HCT116 (cell line): Measurements from ENCODE around the gene THSD7A. TPM values are rescaled to one million over a fixed set of nuclear protein-coding genes. Genes with fewer than 3 reads are reported as not detected.

Experiments
- ATAC-seq: fragments of 200-7000 bp; cut with Tn5 transposase; 2 replicates; pipeline ENCODE4 v1.9.1; 2020; ENCODE audit warnings: mild to moderate bottlenecking, moderate library complexity
- BruUV-seq: library from RNA; stranded (reverse); fragments of 400-500 nt; replicated peaks from 2 replicates; lab custom pipeline; 2021; lab: Mats Ljungman, UMichigan
- CTCF ChIA-PET: fragments of 300-600 bp; sonication (Branson Sonifier 250); formaldehyde crosslinking; loops from one replicate; lab custom pipeline; 2021; ENCODE audit warnings: antibody characterized with exemption; lab: Charles Lee
- POLR2A ChIA-PET: fragments of 300-600, 350-600 bp; sonication (Branson Sonifier 250); formaldehyde crosslinking; loops from one replicate; lab custom pipeline; 2021; ENCODE audit warnings: antibody characterized with exemption; lab: Charles Lee
- RAD21 ChIA-PET, 2 experiments: fragments of 300-600 bp; sonication (Branson Sonifier 250); formaldehyde crosslinking; loops; one replicate each; lab custom pipeline; 2023; ENCODE audit warnings: low total read pairs in 2 of 2; ENCODE audit not compliant: uncharacterized antibody in 2 of 2, unreplicated experiment in 2 of 2, low non-redundant PET in 1 of 2; lab: Charles Lee
- DNase-seq: peaks from one replicate; pipeline ENCODE4 v3.0.0-alpha.2; 2010; ENCODE audit warnings: low read depth, low spot score
- H2AFZ ChIP-seq: fragments of 200-600 bp; shearing (Covaris generic), sonication (generic); 2 replicates; pipeline ENCODE4 v1.6.1; 2017; ENCODE audit warnings: low read depth, mixed run types, mixed read lengths, antibody characterized with exemption, low read length; ENCODE audit not compliant: poor library complexity, severe bottlenecking
- H3K27ac ChIP-seq: 2 replicates; pipeline ENCODE4 v1.5.1; 2012; ENCODE audit warnings: low read depth, low read length
- H3K27me3 ChIP-seq: fragments of 200-600 bp; sonication (generic); 2 replicates; pipeline ENCODE4 v1.6.1; 2016; ENCODE audit warnings: mixed run types, low read length, mixed read lengths; ENCODE audit not compliant: insufficient read depth
- H3K36me3 ChIP-seq, 2 experiments: fragments of 200-500 bp in 1 of 2; fragments of 200-600 bp in 1 of 2; sonication (Bioruptor generic) in 1 of 2; sonication (generic) in 1 of 2; 2 replicates each; pipeline versions ENCODE4 v1.5.1 to v1.6.1; 2014 to 2016; ENCODE audit warnings: low read length in 2 of 2, inconsistent platforms in 1 of 2, mixed read lengths in 1 of 2, mixed run types in 1 of 2; ENCODE audit not compliant: insufficient read depth in 2 of 2, control insufficient read depth in 1 of 2
- H3K4me1 ChIP-seq, 2 experiments: fragments of 200-600 bp in 1 of 2; sonication (generic) in 1 of 2; 2 replicates each; pipeline versions ENCODE4 v1.5.1 to v1.6.1; 2012 to 2017; ENCODE audit warnings: low read length in 2 of 2, inconsistent platforms in 1 of 2, mild to moderate bottlenecking in 1 of 2, mixed read lengths in 1 of 2, mixed run types in 1 of 2, moderate library complexity in 1 of 2; ENCODE audit not compliant: insufficient read depth in 2 of 2, control insufficient read depth in 1 of 2
- H3K4me2 ChIP-seq: fragments of 200-600 bp; sonication (generic); 2 replicates; pipeline ENCODE4 v1.6.1; 2017; ENCODE audit warnings: mixed run types, low read length, mixed read lengths
- H3K4me3 ChIP-seq, 2 experiments: fragments of 200-600 bp in 1 of 2; sonication (generic) in 1 of 2; replicated peaks in 1 of 2; 2 replicates each; pipeline ENCODE4 v1.5.1; 2011 to 2016; ENCODE audit warnings: low read length in 2 of 2, control low read depth in 1 of 2, low read depth in 1 of 2, mild to moderate bottlenecking in 1 of 2, mixed read lengths in 1 of 2, mixed run types in 1 of 2
- H3K79me2 ChIP-seq: fragments of 200-600 bp; sonication (generic); 2 replicates; pipeline ENCODE4 v1.6.1; 2017; ENCODE audit warnings: mild to moderate bottlenecking, mixed run types, low read length, moderate library complexity, mixed read lengths; ENCODE audit not compliant: insufficient read depth
- H3K9ac ChIP-seq: fragments of 200-600 bp; sonication (generic); 2 replicates; pipeline ENCODE4 v1.6.1; 2016; ENCODE audit warnings: low read length, mixed read lengths
- H3K9me2 ChIP-seq: fragments of 200-600 bp; sonication (generic), shearing (Covaris generic); 2 replicates; pipeline ENCODE4 v1.6.1; 2017; ENCODE audit warnings: mixed run types, mild to moderate bottlenecking, moderate library complexity; ENCODE audit not compliant: insufficient read depth
- H3K9me3 ChIP-seq, 2 experiments: fragments of 200-500 bp in 1 of 2; fragments of 200-600 bp in 1 of 2; sonication (Bioruptor generic) in 1 of 2; sonication (generic) in 1 of 2; 2 replicates each; pipeline ENCODE4 v1.6.1; 2014 to 2017; ENCODE audit warnings: low read length in 2 of 2, mixed read lengths in 2 of 2, inconsistent platforms in 1 of 2, low read depth in 1 of 2, mild to moderate bottlenecking in 1 of 2, mixed run types in 1 of 2, moderate library complexity in 1 of 2; ENCODE audit not compliant: control insufficient read depth in 1 of 2, insufficient read depth in 1 of 2
- H4K20me1 ChIP-seq: fragments of 200-600 bp; sonication (generic), shearing (Covaris generic); 2 replicates; pipeline ENCODE4 v1.6.1; 2017; ENCODE audit warnings: mixed run types, mild to moderate bottlenecking, moderate library complexity; ENCODE audit not compliant: insufficient read depth
- ATF3 ChIP-seq: IDR thresholded peaks from 2 replicates; pipeline ENCODE4 v1.6.1; 2012
- CTCF ChIP-seq, 3 experiments: fragments of 200-600 bp in 1 of 3; sonication (generic) in 1 of 3; IDR thresholded peaks in 2 of 3; conservative IDR thresholded peaks in 1 of 3; 2 replicates each; pipeline ENCODE4 v1.5.1; 2012 to 2017; ENCODE audit warnings: low read depth in 2 of 3, low read length in 2 of 3, antibody characterized with exemption in 1 of 3, borderline replicate concordance in 1 of 3, control low read depth in 1 of 3, mild to moderate bottlenecking in 1 of 3, mixed read lengths in 1 of 3, mixed run types in 1 of 3, moderate library complexity in 1 of 3; ENCODE audit not compliant: insufficient read depth in 1 of 3
- EGR1 ChIP-seq: IDR thresholded peaks from 2 replicates; pipeline ENCODE4 v1.6.1; 2012; ENCODE audit warnings: low read depth
- ELF1 ChIP-seq: IDR thresholded peaks from 2 replicates; pipeline ENCODE4 v1.6.1; 2012; ENCODE audit warnings: low read depth, borderline replicate concordance
- EZH2phosphoT487 ChIP-seq: fragments of 200-600 bp; IDR thresholded peaks from 2 replicates; pipeline ENCODE4 v1.6.1; 2018; ENCODE audit warnings: antibody characterized with exemption, borderline replicate concordance
- JUND ChIP-seq: IDR thresholded peaks from 2 replicates; pipeline ENCODE4 v1.6.1; 2012
- POLR2A ChIP-seq: IDR thresholded peaks from 2 replicates; pipeline ENCODE4 v1.7.0; 2011; ENCODE audit warnings: borderline replicate concordance; ENCODE audit not compliant: insufficient read depth, insufficient read length; ENCODE audit errors: extremely low read depth
- POLR2AphosphoS5 ChIP-seq: IDR thresholded peaks from 2 replicates; pipeline ENCODE4 v1.6.1; 2011; ENCODE audit warnings: mild to moderate bottlenecking, low read depth, low read length, moderate library complexity
- RAD21 ChIP-seq: IDR thresholded peaks from 2 replicates; pipeline ENCODE4 v1.6.1; 2012; ENCODE audit warnings: low read depth, mild to moderate bottlenecking
- REST ChIP-seq: IDR thresholded peaks from 2 replicates; pipeline ENCODE4 v1.6.1; 2012; ENCODE audit warnings: low read depth
- SIN3A ChIP-seq: IDR thresholded peaks from 2 replicates; pipeline ENCODE4 v1.6.1; 2012; ENCODE audit warnings: low read depth
- SP1 ChIP-seq: IDR thresholded peaks from 2 replicates; pipeline ENCODE4 v1.6.1; 2012; ENCODE audit warnings: low read depth
- SRF ChIP-seq: IDR thresholded peaks from 2 replicates; pipeline ENCODE4 v1.6.1; 2012; ENCODE audit warnings: low read depth
- TCF7L2 ChIP-seq: IDR thresholded peaks from 2 replicates; pipeline ENCODE4 v1.7.0; 2011; ENCODE audit warnings: borderline replicate concordance, inconsistent platforms; ENCODE audit not compliant: insufficient read depth, insufficient read length; ENCODE audit errors: extremely low read depth
- YY1 ChIP-seq: IDR thresholded peaks from 2 replicates; pipeline ENCODE4 v1.6.1; 2011; ENCODE audit warnings: low read length, low read depth, moderate library complexity, mild to moderate bottlenecking; ENCODE audit not compliant: insufficient replicate concordance; ENCODE audit errors: extremely low read depth
- ZFX ChIP-seq: fragments of 450-650 bp; IDR thresholded peaks from 2 replicates; pipeline ENCODE4 v1.6.1; 2017
- intact Hi-C: fragments of 100-400 bp; cut with micrococcal nuclease; formaldehyde crosslinking; loops from 2 replicates; pipeline ENCODE4 v1.10.0; 2022
- total RNA-seq: library from RNA; stranded (reverse); gene quantifications from one replicate; pipeline ENCODE4 v1.2.1, GENCODE V29; 2021; ENCODE audit not compliant: unreplicated experiment

THSD7A gene
- total RNA-seq, 1 experiment from 2014 or later, result 0.05 TPM

- Histone ChIP-seq H3K4me1 (no peaks in the 10 kb centered on the region), H3K9ac (no peak overlapping the region), H3K27ac (no peak overlapping the region), H3K4me3 (no peak overlapping the region), H2AFZ (no peak overlapping the region), H3K9me3 (no peaks in the 10 kb centered on the region), H3K36me3 (no peaks in the 10 kb centered on the region), H3K79me2 (no peaks in the 10 kb centered on the region), H4K20me1 (no peaks in the 10 kb centered on the region), H3K9me2 (no peaks in the 10 kb centered on the region), H3K4me2 (no peak overlapping the region), H3K27me3 (no peaks in the 10 kb centered on the region)
- POLR2A ChIA-PET, result no interaction called here
- TF ChIP-seq ELF1 (no peak), RAD21 (no peak), POLR2AphosphoS5 (no peak), SP1 (no peak), REST (no peak), ATF3 (no peak), POLR2A (no peak), EGR1 (no peak), ZFX (no peak), JUND (no peak), TCF7L2 (no peak), EZH2phosphoT487 (no peak), CTCF (IDR thresholded peaks at IDR 0.05 in 2 of 3, conservative IDR thresholded peaks at IDR 0.05 in 1 of 3; ENCODE audit: borderline replicate concordance in 1 of 3, insufficient read depth in 1 of 3, low read depth in 2 of 3, low read length in 2 of 3) (no peak), SRF (no peak), YY1 (no peak), SIN3A (no peak)
- RAD21 ChIA-PET, result no interaction called here
- DNase-seq, result no peak
- CTCF ChIA-PET, result no interaction called here
- no TSS peak for BruUV-seq
- no peak for ATAC-seq
- intact Hi-C loops, result no loop called here
Observed at GRCh38 chr7:11474902-11475585, 357.0 kb downstream of the THSD7A start.
